GM18873 (cell line): ENCODE measurements around the gene NRP1.

Experiments used
- ATAC-seq: cut with Tn5 transposase; IDR thresholded peaks from one replicate; pipeline ENCODE4 v1.9.1; 2021; ENCODE audit warnings: mild to moderate bottlenecking, moderate library complexity, moderate number of reproducible peaks; ENCODE audit not compliant: unreplicated experiment, low FRiP score

NRP1 gene

GRCh38 chr10:33270971-33271370 is 63.5 kb downstream of the NRP1 start:
- no peak for ATAC-seq

- ATAC-seq: no peak
These were observed 66.8 kb downstream of the NRP1 start for GRCh38 chr10:33267708-33268107.

- no peak for ATAC-seq
These were observed 68.8 kb downstream of the NRP1 start for GRCh38 chr10:33265621-33266020.

GRCh38 chr10:33263453-33263852 is 71.0 kb downstream of the NRP1 start:
- no peak for ATAC-seq

- no peak for ATAC-seq
These were observed 71.6 kb downstream of the NRP1 start for GRCh38 chr10:33262871-33263270.

- no peak for ATAC-seq
These were observed 73.9 kb downstream of the NRP1 start for GRCh38 chr10:33260403-33261149.

GRCh38 chr10:33258967-33259366 is 75.5 kb downstream of the NRP1 start:
- no peak for ATAC-seq

- no peak for ATAC-seq
These were observed 76.9 kb downstream of the NRP1 start for GRCh38 chr10:33257439-33258080.

- no peak for ATAC-seq
These were observed 78.0 kb downstream of the NRP1 start for GRCh38 chr10:33256458-33256857.

- no peak for ATAC-seq
These were observed 79.8 kb downstream of the NRP1 start for GRCh38 chr10:33254556-33255160.

GRCh38 chr10:33253411-33253810 is 81.1 kb downstream of the NRP1 start:
- ATAC-seq: no peak

GRCh38 chr10:33252794-33253203 is 81.7 kb downstream of the NRP1 start:
- ATAC-seq: no peak

- no peak for ATAC-seq
These were observed 82.1 kb downstream of the NRP1 start for GRCh38 chr10:33252324-33252723.

- no peak for ATAC-seq
These were observed 84.7 kb downstream of the NRP1 start for GRCh38 chr10:33249659-33250345.

GRCh38 chr10:33249137-33249536 is 85.3 kb downstream of the NRP1 start:
- no peak for ATAC-seq

GRCh38 chr10:33248638-33249037 is 85.8 kb downstream of the NRP1 start:
- ATAC-seq: no peak

- no peak for ATAC-seq
These were observed 87.1 kb downstream of the NRP1 start for GRCh38 chr10:33247221-33247922.

- no peak for ATAC-seq
These were observed 89.1 kb downstream of the NRP1 start for GRCh38 chr10:33245343-33245742.

- no peak for ATAC-seq
These were observed 90.0 kb downstream of the NRP1 start for GRCh38 chr10:33244354-33244967.

- ATAC-seq: no peak
These were observed 90.8 kb downstream of the NRP1 start for GRCh38 chr10:33243703-33244102.
